Measurements from ENCODE around the gene FBXO47.
"Not testable (repeated sequence)": the region's sequence is repeated elsewhere in the genome, so short reads cannot be mapped to it uniquely, and the experiment has no call there.

FBXO47 gene

DNA sequence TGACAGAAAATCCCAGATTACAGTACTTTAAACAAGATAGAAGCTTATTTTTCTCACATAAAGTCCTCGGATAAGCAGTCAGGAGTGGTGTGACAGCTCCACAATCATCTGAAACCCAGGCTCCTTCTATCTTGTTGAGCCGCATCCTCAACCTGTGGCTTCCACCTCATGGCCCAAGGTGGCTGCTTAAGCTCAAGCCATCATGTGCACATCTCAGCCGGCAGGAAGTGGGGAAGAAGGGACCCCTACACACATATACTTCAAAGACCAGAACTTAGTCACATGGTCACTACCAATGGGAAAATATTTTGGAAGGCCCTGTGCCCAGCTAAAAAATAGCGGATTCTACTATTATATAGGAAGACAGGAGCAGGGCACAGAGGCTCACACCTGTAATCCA is 11.0 kb upstream of the FBXO47 start:
- no peak for DNase-seq

DNA sequence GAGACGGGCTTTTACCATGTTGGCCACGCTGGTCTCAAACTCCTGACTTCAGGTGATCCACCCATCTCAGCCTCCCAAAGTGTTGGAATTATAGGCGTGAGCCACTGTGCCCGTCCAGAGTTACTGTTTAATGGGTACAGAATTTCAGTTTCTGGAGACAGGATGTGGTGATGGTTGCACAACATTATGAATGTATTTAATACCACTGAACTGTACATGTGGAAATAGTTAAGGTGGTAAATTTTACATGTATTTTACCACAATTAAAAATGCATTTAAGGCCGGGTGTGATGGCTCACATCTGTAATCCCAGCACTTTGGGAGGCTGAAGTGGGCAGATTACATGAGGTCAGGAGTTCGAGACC is 9.0 kb upstream of the FBXO47 start:
- DNase-seq: not testable (repeated sequence)

DNA sequence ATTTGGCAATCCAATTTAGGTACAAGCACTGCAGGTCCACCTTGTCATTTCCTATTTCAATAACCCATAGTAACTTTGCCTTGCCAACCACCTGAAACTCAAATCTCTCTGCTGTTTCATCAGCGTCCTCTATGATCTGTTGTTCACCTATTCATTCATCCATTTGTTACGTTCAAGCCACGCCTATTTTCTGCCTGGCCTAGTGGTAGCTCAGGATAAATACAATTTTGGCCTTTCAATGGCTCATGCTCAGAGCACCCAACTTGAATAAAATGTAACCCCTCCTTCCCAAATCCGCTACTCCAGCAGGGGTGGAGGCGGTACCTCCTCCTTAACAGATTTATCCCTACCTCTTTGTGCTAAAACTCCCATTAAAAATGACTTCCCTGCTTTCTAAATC is 3.6 kb upstream of the FBXO47 start:
- no peak for DNase-seq

DNA sequence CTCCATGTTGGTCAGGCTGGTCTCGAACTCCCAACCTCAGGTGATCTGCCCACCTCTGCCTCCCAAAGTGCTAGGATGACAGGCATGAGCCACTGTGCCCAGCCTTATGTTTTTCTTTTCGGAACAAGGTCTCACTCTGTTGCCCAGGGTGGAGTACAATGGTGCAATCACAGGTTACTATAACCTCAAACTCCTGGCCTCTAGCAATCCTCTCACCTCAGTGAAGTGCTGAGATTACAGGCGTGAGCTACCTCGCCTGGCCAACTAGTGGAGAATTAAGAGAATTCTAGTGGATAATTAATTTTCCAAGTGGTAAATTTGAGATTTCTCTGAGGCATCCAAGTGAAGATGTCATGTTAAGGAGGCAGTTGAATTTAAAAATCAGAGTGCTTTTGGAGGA is 2.9 kb upstream of the FBXO47 start:
- DNase-seq: no peak

DNA sequence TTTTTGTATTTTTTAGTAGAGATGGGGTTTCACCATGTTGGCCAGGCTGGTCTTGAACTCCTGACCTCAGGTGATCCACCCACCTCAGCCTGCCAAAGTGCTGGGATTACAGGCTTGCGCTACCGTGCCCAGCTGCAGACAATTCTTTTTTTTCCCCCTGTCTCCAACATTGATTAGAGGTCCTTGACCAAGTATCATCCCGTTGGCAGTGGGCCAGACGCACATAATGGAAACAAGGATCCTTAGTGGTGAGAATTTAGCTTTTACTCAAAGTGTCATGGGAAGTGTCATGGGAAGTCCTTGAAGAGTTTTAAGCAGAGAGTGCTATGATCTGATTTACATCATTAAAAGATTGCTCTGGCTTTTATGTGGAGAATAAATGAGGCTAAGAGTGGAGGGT is 2.1 kb upstream of the FBXO47 start:
- DNase-seq: no peak

DNA sequence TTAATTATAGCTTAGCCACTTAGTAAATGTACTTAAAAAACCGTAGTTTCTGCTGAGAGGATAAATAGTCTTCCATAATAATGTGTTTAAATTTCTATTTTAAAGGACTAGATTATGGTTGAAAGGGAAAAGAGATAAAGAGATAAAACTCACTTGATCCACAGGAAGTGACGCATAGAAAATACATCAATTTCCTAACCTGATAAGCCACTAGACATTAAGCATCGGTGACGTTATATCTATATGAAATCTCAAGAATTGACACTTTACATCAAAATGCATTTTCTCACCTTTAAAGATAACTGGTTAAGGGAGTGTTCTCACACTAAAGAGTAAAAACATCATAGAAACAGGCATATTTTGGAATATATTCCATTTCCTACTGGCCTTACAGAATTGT is 5.8 kb downstream of the FBXO47 start:
- DNase-seq: no peak

DNA sequence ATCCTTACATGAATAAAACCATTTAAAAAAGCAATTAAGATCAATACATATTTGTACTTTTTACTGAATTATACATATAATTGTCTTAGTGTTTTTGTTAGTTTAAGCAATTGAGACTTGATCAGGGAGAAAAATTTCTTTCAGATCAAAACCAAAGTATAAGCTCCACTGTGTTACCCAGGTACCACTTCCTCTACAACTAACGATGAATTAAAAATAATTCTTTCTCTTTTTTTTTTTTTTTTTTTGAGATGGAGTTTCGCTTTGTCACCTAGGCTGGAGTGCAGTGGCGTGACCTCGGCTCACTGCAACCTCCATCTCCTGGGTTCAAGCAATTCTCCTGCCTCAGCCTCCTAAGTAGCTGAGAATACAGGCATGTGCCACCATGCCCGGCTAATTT is 6.8 kb downstream of the FBXO47 start:
- no peak for DNase-seq

DNA sequence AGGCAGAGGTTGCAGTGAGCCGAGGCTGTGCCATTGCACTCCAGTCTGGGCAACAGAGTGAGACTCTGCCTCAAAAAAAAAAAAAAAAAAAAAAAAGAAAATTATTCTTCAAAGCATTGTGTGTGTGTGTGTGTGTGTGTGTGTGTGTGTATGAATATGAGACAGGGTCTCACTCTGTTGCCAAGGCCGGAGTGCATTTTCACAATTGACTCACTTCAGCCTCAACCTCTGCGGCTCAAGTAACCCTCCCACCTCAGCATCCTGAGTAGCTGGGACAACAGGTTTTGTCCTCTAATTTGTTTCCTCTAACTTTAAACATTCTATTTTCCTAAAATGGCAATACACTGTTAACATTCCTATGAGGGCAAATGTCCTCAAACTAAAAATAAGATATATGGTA is 7.7 kb downstream of the FBXO47 start:
- no peak for DNase-seq

DNA sequence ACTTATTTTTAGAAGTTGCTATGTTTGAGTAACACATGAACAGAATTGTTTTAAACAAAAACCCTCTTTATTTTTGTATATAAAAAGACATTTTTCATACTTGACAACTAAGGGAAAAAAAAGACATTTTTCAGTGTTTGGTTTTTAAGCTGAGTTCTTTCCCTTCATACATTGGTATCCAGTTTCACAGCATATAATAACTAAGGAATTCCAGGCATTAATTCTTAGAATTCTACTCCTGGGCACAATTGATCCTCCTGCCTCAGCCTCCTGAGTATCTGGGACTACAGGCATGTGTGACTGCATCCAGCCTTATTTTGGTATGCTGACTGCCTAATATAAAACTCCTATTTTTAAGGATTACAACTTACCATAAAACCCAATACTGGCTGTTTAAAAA is 8.4 kb downstream of the FBXO47 start:
- no peak for DNase-seq

DNA sequence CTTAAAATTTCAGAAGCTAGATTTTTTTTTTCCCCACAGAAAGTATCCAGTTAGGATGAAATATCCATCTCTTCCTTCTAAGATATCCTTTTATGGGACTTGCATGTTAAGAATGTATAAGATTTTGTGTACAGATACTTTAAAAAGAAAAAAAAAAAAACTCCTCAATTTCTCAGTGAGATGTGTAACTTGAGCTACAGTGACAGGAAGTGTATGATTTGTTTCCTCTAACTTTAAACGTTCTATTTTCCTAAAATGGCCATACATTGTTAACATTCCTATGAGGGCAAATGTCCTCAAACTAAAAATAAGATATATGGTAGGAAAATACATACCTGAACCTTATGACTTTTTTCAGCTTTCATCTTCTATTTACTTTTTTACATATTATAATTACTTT is 8.9 kb downstream of the FBXO47 start:
- DNase-seq: no peak

DNA sequence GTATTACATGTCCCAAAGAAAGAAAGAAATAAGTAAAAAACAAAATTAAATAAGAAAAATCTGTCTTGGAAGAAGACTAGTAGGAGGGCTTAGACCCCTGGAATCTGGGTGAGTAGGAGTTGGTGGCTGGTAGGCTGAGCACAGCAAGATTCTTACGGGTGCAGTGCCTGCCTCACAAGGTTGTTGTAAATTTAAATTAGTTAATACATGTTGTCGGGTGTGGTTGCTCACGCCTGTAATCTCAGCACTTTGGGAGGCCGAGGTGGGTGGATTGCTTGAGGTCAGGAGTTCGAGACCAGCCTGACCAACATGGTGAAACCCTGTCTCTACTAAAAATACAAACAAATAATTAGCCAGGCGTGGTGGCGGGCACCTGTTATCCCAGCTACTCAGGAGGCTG is 13.4 kb downstream of the FBXO47 start:
- DNase-seq: not testable (repeated sequence)

DNA sequence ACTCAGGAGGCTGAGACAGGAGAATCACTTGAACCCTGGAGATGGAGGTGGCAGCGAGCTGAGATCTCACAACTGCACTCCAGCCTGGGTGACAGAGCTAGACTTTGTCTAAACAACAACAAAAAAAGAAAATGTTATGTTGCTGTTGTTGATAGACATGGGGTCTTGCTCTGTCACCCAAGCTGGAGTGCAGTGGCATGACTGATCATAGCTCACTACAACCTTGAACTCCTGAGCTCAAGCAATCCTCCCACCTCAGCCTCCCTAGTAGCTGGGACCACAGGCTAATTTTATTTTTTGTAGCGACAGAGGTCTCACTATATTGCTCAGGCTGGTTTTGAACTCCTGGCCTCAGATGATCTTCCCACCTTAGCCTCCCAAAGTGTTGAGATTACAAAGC is 20.0 kb downstream of the FBXO47 start:
- DNase-seq: no peak

DNA sequence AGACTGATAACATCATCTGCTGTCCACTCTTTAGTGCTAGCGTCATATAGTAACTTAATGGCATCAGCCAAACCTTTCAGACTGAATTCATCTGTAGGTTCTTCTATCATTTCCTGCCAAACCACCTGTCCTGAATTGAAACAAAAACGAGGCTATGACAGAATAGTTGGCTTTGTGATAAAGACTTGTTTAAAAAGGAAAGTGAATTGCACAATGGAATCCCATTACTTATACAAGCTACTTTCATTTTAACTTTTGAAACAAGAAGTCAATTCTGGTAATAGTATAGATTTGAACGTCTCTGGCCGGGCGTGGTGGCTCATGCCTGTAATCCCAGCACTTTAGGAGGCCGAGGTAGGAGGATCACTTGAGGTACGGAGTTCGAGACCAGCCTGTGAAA is 23.6 kb downstream of the FBXO47 start:
- DNase-seq: no peak

DNA sequence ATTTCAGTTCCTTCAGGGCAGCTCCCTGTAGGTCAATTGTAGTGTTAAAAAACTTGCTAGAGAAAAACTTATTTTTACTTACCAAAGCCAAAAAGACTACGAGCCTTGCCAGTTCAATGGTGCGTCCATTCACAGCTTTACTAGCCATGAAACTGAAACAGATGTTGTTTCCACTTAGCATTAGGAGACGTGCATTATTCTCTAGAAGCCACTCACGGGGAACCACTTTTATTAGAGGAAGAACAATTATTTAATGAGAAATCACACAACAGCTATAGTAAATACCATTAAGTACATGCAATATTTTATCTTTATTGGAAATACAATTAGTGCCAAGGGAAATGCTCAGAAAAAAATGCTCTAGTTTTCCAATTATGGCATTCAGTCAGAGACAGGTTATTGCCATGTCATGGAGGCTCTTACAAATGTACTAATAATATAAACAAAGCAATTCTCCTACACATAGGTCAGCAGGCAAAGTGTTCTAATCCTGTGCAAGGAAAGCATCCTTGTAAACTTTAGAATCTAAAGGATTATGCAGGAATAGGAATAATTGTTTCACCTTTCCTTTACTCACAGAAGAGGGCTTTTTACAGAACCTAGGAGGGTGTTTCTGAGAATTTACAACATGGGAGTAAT is 24.4 kb downstream of the FBXO47 start:
- peak; percentile 47 for DNase-seq

DNA sequence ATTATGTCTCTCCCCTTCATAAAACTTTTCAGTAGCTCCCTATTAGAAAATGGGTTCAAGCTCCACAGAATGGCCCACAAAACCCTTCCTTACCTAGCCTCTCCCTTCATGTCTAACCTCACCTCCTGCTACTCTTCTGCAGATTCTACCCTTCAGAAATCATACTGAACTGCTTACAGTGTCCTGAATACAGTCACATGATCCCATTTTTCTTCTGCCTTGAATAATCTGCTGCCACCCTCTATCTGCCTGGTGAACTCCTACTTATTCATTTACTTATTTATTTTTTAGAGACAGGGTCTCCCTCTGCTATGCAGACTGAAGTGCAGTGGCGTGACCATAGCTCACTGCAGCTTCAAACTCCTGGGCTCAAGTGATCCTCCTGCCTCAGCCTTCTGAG is 26.8 kb downstream of the FBXO47 start:
- no peak for DNase-seq

DNA sequence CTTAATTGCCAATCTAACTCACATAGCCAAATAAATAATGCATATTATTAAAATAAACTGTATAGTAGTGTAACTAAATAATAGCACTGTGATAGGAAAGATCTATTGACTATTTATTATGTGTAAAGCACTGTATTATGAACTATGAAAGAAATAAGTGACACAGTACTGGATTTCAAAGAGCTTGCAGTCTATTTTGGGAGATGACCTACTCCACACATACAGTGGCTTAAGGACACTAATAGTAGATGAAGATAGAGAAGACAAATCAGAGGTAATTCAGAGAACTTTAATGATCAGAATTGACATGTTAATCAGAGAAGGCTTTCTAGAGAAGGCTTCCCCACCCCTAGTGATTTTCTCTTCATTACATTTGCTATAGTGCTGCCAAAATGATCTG is 27.2 kb downstream of the FBXO47 start:
- DNase-seq: no peak

DNA sequence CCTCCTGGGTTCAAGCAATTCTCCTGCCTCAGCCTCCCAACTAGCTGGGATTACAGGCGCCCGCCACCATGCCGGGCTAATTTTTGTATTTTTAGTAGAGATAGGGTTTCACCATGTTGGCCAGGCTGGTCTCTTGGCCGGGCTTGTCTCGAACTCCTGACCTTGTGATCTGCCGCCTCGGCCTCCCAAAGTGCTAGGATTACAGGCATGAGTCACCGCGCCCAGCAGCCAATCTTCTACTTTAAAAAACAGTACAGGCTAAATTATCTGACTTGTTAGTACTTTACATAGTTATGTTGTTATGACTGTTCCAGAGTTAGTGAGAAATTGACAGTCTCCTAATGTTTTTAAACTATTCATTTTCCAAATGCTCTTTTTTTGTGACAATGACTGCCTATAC is 33.2 kb downstream of the FBXO47 start:
- DNase-seq: not testable (repeated sequence)

DNA sequence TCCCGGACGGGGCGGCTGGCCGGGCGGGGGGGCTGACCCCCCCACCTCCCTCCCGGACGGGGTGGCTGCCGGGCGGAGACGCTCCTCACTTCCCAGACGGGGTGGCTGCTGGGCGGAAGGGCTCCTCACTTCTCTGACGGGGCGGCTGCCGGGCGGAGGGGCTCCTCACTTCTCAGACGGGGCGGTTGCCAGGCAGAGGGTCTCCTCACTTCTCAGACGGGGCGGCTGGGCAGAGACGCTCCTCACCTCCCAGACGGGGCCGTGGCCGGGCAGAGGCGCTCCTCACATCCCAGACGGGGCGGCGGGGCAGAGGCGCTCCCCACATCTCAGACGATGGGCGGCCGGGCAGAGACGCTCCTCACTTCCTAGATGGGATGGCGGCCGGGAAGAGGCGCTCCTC is 36.4 kb downstream of the FBXO47 start:
- not testable (repeated sequence) for DNase-seq

DNA sequence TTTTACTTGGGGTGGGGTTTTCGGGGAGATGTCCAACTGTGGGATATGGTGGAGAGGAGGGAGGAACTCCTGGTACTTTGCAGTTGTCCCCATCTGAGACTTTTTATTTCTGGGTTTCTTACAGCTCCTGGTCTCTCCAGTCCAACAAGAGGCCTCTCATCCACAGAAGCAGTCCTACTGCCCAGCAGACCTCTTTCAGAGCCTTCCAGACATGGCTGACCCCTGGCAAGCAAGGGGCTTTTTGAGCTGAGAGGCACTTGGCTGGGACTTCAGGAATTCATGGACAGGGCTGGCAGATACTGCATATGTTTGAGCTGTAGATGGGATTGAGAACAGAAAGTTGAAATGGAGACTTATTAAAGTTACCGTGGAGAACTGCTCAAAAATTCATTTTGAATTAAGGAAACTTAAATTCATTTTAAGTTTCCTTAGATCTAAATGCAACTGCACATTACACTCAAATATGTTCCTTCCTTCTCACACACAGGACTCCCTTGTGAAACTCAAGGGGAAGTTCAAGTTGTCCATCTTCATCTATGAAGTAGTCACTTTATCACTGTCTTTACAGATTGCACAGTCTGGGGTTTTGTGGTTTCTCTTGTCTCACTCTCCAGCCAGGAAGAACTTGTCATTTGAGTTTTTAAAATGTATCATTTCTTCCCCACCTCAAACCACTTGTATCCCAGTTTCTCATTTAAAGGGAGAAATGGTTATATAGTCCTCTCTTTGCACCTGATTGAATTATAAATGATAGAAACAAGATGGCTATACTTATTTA is 40.7 kb downstream of the FBXO47 start:
- DNase-seq: no peak

DNA sequence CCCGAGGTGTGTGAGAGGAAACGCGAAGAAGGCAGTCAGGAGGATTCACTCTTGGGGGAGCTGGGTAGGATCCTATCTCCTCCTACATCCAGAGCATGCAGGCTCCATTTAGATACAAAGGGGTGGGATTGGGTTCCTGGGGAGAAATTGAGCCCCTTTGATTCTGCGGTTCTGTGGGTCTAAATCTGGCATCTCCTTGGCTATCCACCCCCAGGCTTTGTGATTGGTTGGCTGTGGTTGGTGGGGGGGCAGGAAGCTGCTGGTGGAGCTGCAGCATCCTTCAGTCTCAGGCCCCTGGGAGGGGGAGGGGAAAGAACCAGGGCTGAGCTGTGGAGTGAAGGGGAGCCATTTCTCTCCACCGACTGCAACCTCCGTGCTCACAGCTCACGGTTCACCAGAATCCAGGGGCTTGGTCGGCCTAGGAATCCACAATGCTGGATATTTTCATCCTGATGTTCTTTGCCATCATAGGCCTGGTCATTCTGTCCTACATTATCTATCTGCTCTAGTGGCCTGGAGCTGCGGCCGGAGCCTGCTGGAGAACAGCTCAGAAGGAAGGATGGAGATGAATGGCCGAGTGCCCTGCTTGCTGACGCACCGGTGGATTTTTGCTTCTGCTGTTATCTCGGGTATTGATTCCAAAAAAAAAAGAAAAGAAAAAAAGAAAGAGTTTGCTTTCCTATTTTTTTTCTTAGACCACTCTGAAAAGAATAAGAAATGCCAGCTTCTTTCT is 41.8 kb downstream of the FBXO47 start, which contains the start of gene LASP1NB:
LASP1NB (plus strand) TSS at position 352 of the 733 bp plus-strand sequence.
- no peak for DNase-seq

DNA sequence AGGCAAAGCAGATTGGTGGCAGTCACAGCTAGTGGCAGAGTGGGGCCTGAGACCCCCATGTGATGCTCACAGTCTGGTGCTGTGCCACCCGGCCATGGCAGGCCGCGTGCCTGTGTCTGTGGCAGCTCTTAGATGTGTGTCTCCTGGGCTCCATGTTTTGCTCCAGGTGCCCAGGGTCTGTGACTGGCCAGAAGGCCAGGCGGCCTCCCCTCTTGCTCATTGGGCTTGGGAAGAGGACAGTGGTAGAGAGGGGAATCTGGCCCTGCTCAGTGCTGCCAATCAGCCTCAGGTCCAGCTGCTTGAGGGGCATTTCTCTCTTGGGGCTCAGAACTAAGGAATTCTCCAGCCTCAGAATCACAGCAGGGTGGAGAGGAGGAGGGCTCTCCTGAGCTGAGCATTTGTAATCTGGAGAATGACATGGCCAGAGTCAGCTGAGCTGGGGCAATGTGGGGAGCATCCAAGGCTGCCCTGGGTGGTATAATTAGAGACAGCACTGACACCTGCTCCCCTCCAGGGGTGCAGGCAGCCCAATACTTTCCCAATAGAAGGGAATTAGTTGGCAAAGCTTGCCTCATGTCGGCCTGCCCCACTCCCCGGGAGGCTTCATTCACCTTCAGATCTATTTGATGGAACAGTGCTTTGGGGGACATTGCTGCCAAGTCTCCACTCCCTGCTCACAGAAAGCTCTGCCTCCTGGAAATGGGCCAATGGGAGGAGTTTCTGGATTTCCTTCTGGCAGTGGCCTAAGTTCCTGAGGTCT is 44.5 kb downstream of the FBXO47 start:
- no peak for DNase-seq

DNA sequence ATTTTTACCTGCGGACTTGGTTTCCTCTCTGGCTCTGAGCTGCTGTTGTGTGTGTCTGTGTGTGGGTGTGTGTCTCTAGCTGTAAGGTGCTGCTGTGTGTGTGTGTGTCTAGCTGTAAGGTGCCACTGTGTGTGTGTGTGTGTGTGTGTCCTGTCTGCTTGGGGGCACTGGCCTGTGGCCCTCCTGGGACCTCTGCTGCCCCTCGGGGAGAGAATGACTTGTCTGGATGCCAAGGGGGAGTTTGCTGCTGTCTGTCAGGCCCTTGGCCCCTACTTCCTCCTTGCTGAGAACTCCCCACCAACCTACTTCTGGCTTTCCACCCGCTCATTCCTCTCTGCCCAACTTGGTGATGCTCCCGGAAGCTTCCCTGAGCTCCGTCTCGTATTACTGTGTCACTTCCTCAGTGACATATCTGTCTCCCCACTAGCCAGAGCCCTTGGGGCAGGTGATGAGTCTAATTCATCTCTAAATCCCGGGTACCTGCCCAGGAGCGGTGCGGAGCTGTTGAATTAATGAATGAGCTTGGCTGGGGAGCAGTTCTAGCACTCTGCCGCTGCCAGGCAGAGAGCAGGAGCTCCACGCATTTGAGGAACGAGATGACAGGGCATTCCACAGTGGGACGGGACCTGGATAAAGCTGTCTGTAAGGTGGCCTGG is 45.3 kb downstream of the FBXO47 start:
- DNase-seq: no peak
